ENCODE data around the gene SLC17A5. TPM values are rescaled to one million over a fixed set of nuclear protein-coding genes. Genes with fewer than 3 reads are reported as not detected.

Gene SLC17A5
- total and polyA plus RNA-seq, 2 donors (not counting 1 experiment from before 2014, with no cell fraction given) = 2.1 to 8.0 TPM

GRCh38 chr6:73604020-73604419 is 49.8 kb downstream of the SLC17A5 start:
- DNase-seq (no peak), ATAC-seq (ENCODE audit: low read depth) (no peak)
- Histone ChIP-seq H3K9me3 (ENCODE audit: control extremely low read depth in 1 of 3, control insufficient read depth in 2 of 3, insufficient read depth in 1 of 3, low read length in 2 of 3) (no peaks in the 10 kb centered on the region), H2AFZ (ENCODE audit: insufficient read depth, low read depth, low read length, poor library complexity, severe bottlenecking) (no peak overlapping the region), H4K20me1 (ENCODE audit: control insufficient read depth, insufficient read depth, low read length, poor library complexity, severe bottlenecking) (no peaks in the 10 kb centered on the region), H3K27ac (ENCODE audit: low read length in 2 of 2) (no peak overlapping the region), H3K4me3 (ENCODE audit: control extremely low read depth in 1 of 5, extremely low read depth in 1 of 5, insufficient read depth in 1 of 5, low read depth in 2 of 5, low read length in 4 of 5) (no peak overlapping the region), H3K27me3 (replicated peaks in 1 of 4; ENCODE audit: control extremely low read depth in 1 of 4, control insufficient read depth in 3 of 4, insufficient read depth in 4 of 4, low read length in 3 of 4) (no peaks in the 10 kb centered on the region), H3K9ac (ENCODE audit: low read length) (no peak overlapping the region), H3K4me1 (ENCODE audit: control insufficient read depth in 2 of 2, insufficient read depth in 2 of 2, low read length in 2 of 2) (no peaks in the 10 kb centered on the region), H3K79me2 (ENCODE audit: control insufficient read depth, insufficient read depth, low read length) (no peaks in the 10 kb centered on the region), H3K4me2 (replicated peaks; ENCODE audit: low read depth, low read length, poor library complexity, severe bottlenecking) (no peak overlapping the region), H3K36me3 (replicated peaks in 1 of 2; ENCODE audit: control extremely low read depth in 1 of 2, control insufficient read depth in 1 of 2, extremely low read depth in 1 of 2, insufficient read depth in 2 of 2, low read length in 1 of 2) (peaks cover 0 to 9% of the 10 kb centered on the region in 2 experiments)
- no peak for TF ChIP-seq EZH2 (IDR thresholded peaks at IDR 0.05; ENCODE audit: borderline replicate concordance, insufficient read depth, low read depth, low read length, poor library complexity, severe bottlenecking)
- no peak for TF ChIP-seq CTCF (IDR thresholded peaks at IDR 0.05)
- no peak overlapping the region for H3K27ac Mint-ChIP-seq
- no peaks in the 10 kb centered on the region for H3K4me1 Mint-ChIP-seq
- H3K4me3 Mint-ChIP-seq = no peak overlapping the region
- WGBS (ENCODE audit: insufficient coverage) = no CpG with 5 or more reads among the region's 1 CpG
- no peaks in the 10 kb centered on the region for H3K9me3 Mint-ChIP-seq (ENCODE audit: insufficient read depth)
- CTCF ChIA-PET = interaction anchor here (1.1 kb wide), 1 partner anchor 88 kb away, joined by 3 read pairs; no protein-coding TSS in a partner anchor
- no peaks in the 10 kb centered on the region for H3K27me3 Mint-ChIP-seq
- intact Hi-C loops (cut with micrococcal nuclease) = no loop called here
- POLR2A ChIA-PET = interaction anchor here (1.0 to 1.1 kb wide), 3 partner anchors 19 to 84 kb away, joined by 3 to 4 read pairs (median 3); no protein-coding TSS in a partner anchor

GRCh38 chr6:73586416-73586974 is 67.3 kb downstream of the SLC17A5 start:
- WGBS (ENCODE audit: insufficient coverage) = no CpG with 5 or more reads among the region's 6 CpGs

More at GRCh38 chr6:73586416-73586974, 67.3 kb downstream of the SLC17A5 start:
- no peaks in the 10 kb centered on the region for H3K9me3 Mint-ChIP-seq (ENCODE audit: insufficient read depth)
- Histone ChIP-seq H3K27me3 (replicated peaks in 1 of 4; ENCODE audit: control extremely low read depth in 1 of 4, control insufficient read depth in 3 of 4, insufficient read depth in 4 of 4, low read length in 3 of 4) (no peaks in the 10 kb centered on the region), H2AFZ (ENCODE audit: insufficient read depth, low read depth, low read length, poor library complexity, severe bottlenecking) (peak overlapping the region; percentile 89), H3K36me3 (replicated peaks in 1 of 2; ENCODE audit: control extremely low read depth in 1 of 2, control insufficient read depth in 1 of 2, extremely low read depth in 1 of 2, insufficient read depth in 2 of 2, low read length in 1 of 2) (no peaks in the 10 kb centered on the region), H3K4me2 (replicated peaks; ENCODE audit: low read depth, low read length, poor library complexity, severe bottlenecking) (peak overlapping the region; percentile 70), H3K9me3 (ENCODE audit: control extremely low read depth in 1 of 3, control insufficient read depth in 2 of 3, insufficient read depth in 1 of 3, low read length in 2 of 3) (no peaks in the 10 kb centered on the region), H3K4me1 (ENCODE audit: control insufficient read depth in 2 of 2, insufficient read depth in 2 of 2, low read length in 2 of 2) (peaks cover 15 to 29% of the 10 kb centered on the region in 2 donors), H3K27ac (ENCODE audit: low read length in 2 of 2) (peak overlapping the region; percentile 93 to 98), H3K79me2 (ENCODE audit: control insufficient read depth, insufficient read depth, low read length) (peaks cover 8% of the 10 kb centered on the region), H3K4me3 (ENCODE audit: control extremely low read depth in 1 of 5, extremely low read depth in 1 of 5, insufficient read depth in 1 of 5, low read depth in 2 of 5, low read length in 4 of 5) (peak overlapping the region; percentile 17 to 65 (median 36)), H4K20me1 (ENCODE audit: control insufficient read depth, insufficient read depth, low read length, poor library complexity, severe bottlenecking) (no peaks in the 10 kb centered on the region), H3K9ac (ENCODE audit: low read length) (peak overlapping the region; percentile 61)
- H3K4me1 Mint-ChIP-seq = peaks cover 17% of the 10 kb centered on the region
- no peaks in the 10 kb centered on the region for H3K27me3 Mint-ChIP-seq
- H3K27ac Mint-ChIP-seq = peak overlapping the region; percentile 99
- no peak for DNase-seq
- no peak for ATAC-seq (ENCODE audit: low read depth)
- H3K4me3 Mint-ChIP-seq = peak overlapping the region; percentile 83
- ChIA-PET CTCF (interaction anchor here (0.8 to 2.8 kb wide), 9 partner anchors 23 to 73 kb away, joined by 3 to 18 read pairs (median 6); no protein-coding TSS in a partner anchor), POLR2A (interaction anchor here (4.9 kb wide), 1 partner anchor 65 kb away, joined by 43 read pairs; the partner anchor contains the start of gene EEF1A1)
- intact Hi-C loops (cut with micrococcal nuclease) = loop anchor here (5.0 kb wide), 1 partner anchor 134 kb away; the partner anchor contains the start of gene CGAS
- no peak for TF ChIP-seq CTCF (IDR thresholded peaks at IDR 0.05)
- TF ChIP-seq EZH2 (IDR thresholded peaks at IDR 0.05; ENCODE audit: borderline replicate concordance, insufficient read depth, low read depth, low read length, poor library complexity, severe bottlenecking) = no peak
